CD4-positive, alpha-beta memory T cell (primary cell): Measurements from ENCODE around the gene OR5AP2. TPM values are rescaled to one million over a fixed set of nuclear protein-coding genes. Genes with fewer than 3 reads are reported as not detected.
"Not testable (repeated sequence)": the region's sequence is repeated elsewhere in the genome, so short reads cannot be mapped to it uniquely, and the experiment has no call there.

ENCODE experiments used
- CTCF ChIA-PET: fragments of 350-600 bp; sonication (Branson Sonifier 250); formaldehyde crosslinking; loops from one replicate; lab custom pipeline; 2021; ENCODE audit warnings: inconsistent platforms; ENCODE audit not compliant: partially characterized antibody; lab: Charles Lee
- POLR2A ChIA-PET: fragments of 350-600 bp; sonication (Branson Sonifier 250); formaldehyde crosslinking; loops from one replicate; lab custom pipeline; 2021; ENCODE audit not compliant: partially characterized antibody; lab: Charles Lee
- DNase-seq, 5 donors: peaks; one replicate each; pipeline versions ENCODE4 v3.0.0 to v3.0.0-alpha.2; 2020 to 2022; ENCODE audit warnings: mixed read lengths in 1 of 5
- H3K27ac ChIP-seq: one replicate; pipeline ENCODE4 v1.7.0; 2013; ENCODE audit warnings: low read depth, low read length
- H3K27me3 ChIP-seq: 2 replicates; pipeline ENCODE4 v1.7.0; 2013; ENCODE audit warnings: mild to moderate bottlenecking, low read length, moderate library complexity; ENCODE audit not compliant: insufficient read depth
- H3K36me3 ChIP-seq: 2 replicates; pipeline ENCODE4 v1.7.0; 2013; ENCODE audit warnings: mild to moderate bottlenecking, low read length, moderate library complexity; ENCODE audit not compliant: insufficient read depth
- H3K4me1 ChIP-seq: 2 replicates; pipeline ENCODE4 v1.7.0; 2013; ENCODE audit warnings: mild to moderate bottlenecking, low read length, moderate library complexity; ENCODE audit not compliant: insufficient read depth
- H3K4me3 ChIP-seq, 2 donors: one replicate each; pipeline ENCODE4 v1.7.0; 2013; ENCODE audit warnings: low read length in 2 of 2, mild to moderate bottlenecking in 1 of 2
- H3K9me3 ChIP-seq, 2 donors: one replicate each; pipeline ENCODE4 v1.7.0; 2013; ENCODE audit warnings: low read length in 2 of 2, control low read depth in 1 of 2; ENCODE audit not compliant: control insufficient read depth in 1 of 2
- H3K27ac Mint-ChIP-seq, 7 donors: one replicate each; pipeline ENCODE4 v1.8.0; 2020 to 2021; ENCODE audit warnings: mixed read lengths in 7 of 7, mild to moderate bottlenecking in 6 of 7, inconsistent platforms in 3 of 7, moderate library complexity in 3 of 7
- H3K27me3 Mint-ChIP-seq, 2 donors: one replicate each; pipeline ENCODE4 v1.8.0; 2020 to 2021; ENCODE audit warnings: mixed read lengths in 2 of 2
- H3K36me3 Mint-ChIP-seq, 2 donors: one replicate each; pipeline ENCODE4 v1.8.0; 2020 to 2021; ENCODE audit warnings: mixed read lengths in 2 of 2, inconsistent platforms in 1 of 2, mild to moderate bottlenecking in 1 of 2
- H3K4me1 Mint-ChIP-seq, 4 donors: one replicate each; pipeline ENCODE4 v1.8.0; 2020 to 2021; ENCODE audit warnings: mixed read lengths in 4 of 4, mild to moderate bottlenecking in 1 of 4
- H3K4me3 Mint-ChIP-seq, 8 donors: one replicate each; pipeline ENCODE4 v1.8.0; 2020 to 2021; ENCODE audit warnings: mixed read lengths in 8 of 8, mild to moderate bottlenecking in 7 of 8, moderate library complexity in 6 of 8, inconsistent platforms in 3 of 8
- H3K9me3 Mint-ChIP-seq, 8 donors: one replicate each; pipeline ENCODE4 v1.8.0; 2020 to 2021; ENCODE audit warnings: mixed read lengths in 8 of 8, mild to moderate bottlenecking in 5 of 8, inconsistent platforms in 3 of 8, moderate library complexity in 1 of 8
- intact Hi-C: fragments of 100-400 bp; cut with micrococcal nuclease; formaldehyde crosslinking; loops from one replicate; pipeline ENCODE4 v1.15.1; 2023
- polyA plus RNA-seq, 2 donors: library from polyadenylated mRNA; unstranded; fragments of 300-500 nt; fragmentation: Illumina TruSeq; gene quantifications; one replicate each; pipeline ENCODE4 v1.2.3, GENCODE V29; 2021
- total RNA-seq, 2 experiments: library from RNA; stranded (reverse); gene quantifications; one replicate each; pipeline ENCODE4 v1.2.3, GENCODE V29; 2021

OR5AP2 gene
- total and polyA plus RNA-seq, 4 experiments from 2014 or later, result not detected

DNA sequence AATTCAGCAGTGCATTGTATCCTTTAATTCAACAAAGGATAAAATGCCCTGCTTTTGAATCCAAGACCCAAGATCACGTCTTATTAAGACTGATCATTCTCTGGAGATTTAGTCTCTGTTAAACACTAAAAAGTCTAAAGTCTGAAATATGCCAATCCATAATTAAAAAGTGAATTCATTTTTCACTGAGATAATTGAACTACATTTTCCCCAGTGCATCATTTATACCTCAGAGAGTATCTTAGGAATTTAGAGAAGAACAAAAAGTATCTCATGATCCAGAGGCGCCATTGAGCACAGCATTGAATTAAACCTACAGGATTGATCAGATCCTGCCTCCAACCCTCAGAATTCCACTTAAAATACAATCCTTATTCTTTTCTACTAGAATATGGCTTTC lies 5.4 kb downstream of the OR5AP2 start:
- Mint-ChIP-seq H3K36me3 (no peaks in the 10 kb centered on the region), H3K9me3 (peaks cover 2 to 17% (median 5%) of the 10 kb centered on the region in 8 donors), H3K27me3 (no peaks in the 10 kb centered on the region), H3K4me3 (no peak overlapping the region), H3K4me1 (no peaks in the 10 kb centered on the region), H3K27ac (no peak overlapping the region)
- DNase-seq, result no peak
- ChIA-PET CTCF (no interaction called here), POLR2A (no interaction called here)
- Histone ChIP-seq H3K27me3 (no peaks in the 10 kb centered on the region), H3K9me3 (peaks cover 0 to 6% of the 10 kb centered on the region in 2 donors), H3K36me3 (no peaks in the 10 kb centered on the region), H3K4me1 (no peaks in the 10 kb centered on the region), H3K4me3 (no peak overlapping the region), H3K27ac (no peak overlapping the region)
- intact Hi-C loops, result no loop called here

DNA sequence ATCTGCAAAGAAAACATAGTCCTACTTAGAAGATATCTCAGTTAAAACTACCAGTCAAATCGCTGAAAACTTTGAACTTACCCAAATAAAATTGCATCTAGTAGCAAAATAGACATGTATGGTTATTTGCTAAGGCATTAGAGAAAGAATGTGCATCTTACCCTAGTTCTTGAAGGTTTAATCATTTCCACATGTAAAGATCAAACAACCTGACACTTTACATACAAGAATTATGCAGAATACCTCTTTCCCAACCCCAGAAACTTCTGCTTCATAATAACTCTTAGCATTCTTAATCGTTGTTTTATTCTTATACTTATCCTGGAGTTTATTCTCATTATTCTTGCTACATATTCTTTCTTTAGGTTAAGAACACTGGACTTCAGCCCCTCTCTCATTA lies 9.9 kb downstream of the OR5AP2 start:
- Mint-ChIP-seq H3K9me3 (peaks cover 0 to 22% (median 3%) of the 10 kb centered on the region in 8 donors), H3K27ac (no peak overlapping the region), H3K36me3 (no peaks in the 10 kb centered on the region), H3K4me1 (no peaks in the 10 kb centered on the region), H3K4me3 (no peak overlapping the region), H3K27me3 (no peaks in the 10 kb centered on the region)
- Histone ChIP-seq H3K36me3 (no peaks in the 10 kb centered on the region), H3K27me3 (no peaks in the 10 kb centered on the region), H3K27ac (no peak overlapping the region), H3K4me1 (no peaks in the 10 kb centered on the region), H3K9me3 (no peaks in the 10 kb centered on the region), H3K4me3 (no peak overlapping the region)
- no peak for DNase-seq
- ChIA-PET POLR2A (no interaction called here), CTCF (no interaction called here)
- intact Hi-C loops, result no loop called here

DNA sequence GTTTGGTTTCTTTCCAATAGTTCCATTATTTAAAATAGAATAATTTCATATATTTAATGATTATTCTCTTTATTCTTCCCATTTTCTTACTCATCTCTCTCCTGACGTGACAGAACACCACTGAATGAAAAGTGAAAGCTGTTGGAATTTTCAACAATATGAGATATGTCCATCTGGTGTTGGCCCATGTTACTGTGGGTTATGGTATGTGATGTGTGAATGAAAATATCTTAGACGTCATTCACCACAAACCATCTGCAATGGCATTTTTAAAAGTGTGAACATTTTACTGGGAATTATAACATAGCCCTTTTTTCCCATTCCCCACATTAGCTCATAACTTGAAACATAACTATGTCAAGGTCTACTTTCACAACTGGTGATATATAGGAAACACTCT lies 16.3 kb downstream of the OR5AP2 start:
- Mint-ChIP-seq H3K4me3 (no peak overlapping the region), H3K36me3 (no peaks in the 10 kb centered on the region), H3K9me3 (peaks cover 2 to 21% (median 4%) of the 10 kb centered on the region in 8 donors), H3K27me3 (no peaks in the 10 kb centered on the region), H3K27ac (no peak overlapping the region), H3K4me1 (no peaks in the 10 kb centered on the region)
- H3K4me1 ChIP-seq, result no peaks in the 10 kb centered on the region
- H3K4me3 ChIP-seq, result no peak overlapping the region
- no peaks in the 10 kb centered on the region for H3K9me3 ChIP-seq
- DNase-seq, result no peak
- H3K27ac ChIP-seq, result no peak overlapping the region
- ChIA-PET POLR2A (no interaction called here), CTCF (no interaction called here)
- no peaks in the 10 kb centered on the region for H3K27me3 ChIP-seq
- intact Hi-C loops, result no loop called here
- H3K36me3 ChIP-seq, result no peaks in the 10 kb centered on the region

DNA sequence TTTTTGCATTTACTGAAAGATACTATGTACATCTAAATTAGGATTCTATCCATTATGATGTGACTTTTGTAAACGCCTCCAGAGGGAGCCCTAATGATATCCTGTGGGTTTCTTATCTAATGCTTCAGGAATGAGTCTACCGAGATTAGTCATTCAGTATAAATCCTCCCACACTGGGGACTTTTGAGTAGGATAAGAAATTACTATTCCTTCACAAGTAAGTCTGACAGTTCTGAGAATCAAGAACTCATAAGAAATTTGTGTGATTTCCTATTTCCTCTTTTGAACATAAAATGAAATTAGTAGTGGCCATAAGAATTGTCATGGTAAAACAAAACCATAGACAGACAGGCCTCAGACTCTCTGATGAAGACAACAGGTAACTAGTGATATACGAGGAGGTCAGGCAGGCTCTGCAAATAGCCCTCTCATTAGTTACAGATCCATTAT lies 17.6 kb downstream of the OR5AP2 start:
- Histone ChIP-seq H3K27me3 (no peaks in the 10 kb centered on the region), H3K27ac (no peak overlapping the region), H3K4me3 (no peak overlapping the region), H3K4me1 (no peaks in the 10 kb centered on the region), H3K36me3 (no peaks in the 10 kb centered on the region), H3K9me3 (no peaks in the 10 kb centered on the region)
- Mint-ChIP-seq H3K27me3 (no peaks in the 10 kb centered on the region), H3K9me3 (peaks cover 3 to 20% (median 8%) of the 10 kb centered on the region in 8 donors), H3K27ac (no peak overlapping the region), H3K4me1 (no peaks in the 10 kb centered on the region), H3K36me3 (no peaks in the 10 kb centered on the region), H3K4me3 (no peak overlapping the region)
- ChIA-PET CTCF (no interaction called here), POLR2A (no interaction called here)
- intact Hi-C loops, result no loop called here
- DNase-seq, result no peak

DNA sequence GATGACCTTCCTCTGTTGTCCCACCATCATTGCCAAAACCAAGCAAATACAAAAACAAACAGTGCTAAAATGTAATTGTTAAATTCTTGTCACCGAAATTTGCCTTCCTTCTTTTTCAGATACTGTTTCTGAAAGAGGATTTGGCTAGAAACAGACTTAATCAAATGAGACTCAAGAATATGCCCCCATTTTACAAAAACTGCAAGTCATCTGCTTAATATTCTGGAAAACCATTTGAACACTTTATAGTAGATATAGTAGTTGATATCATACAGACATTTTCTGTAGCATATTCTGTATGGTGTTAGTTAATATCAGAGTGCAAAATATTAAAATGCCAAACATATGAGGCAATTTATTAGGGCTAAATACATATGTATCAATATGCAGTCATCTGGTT lies 31.1 kb downstream of the OR5AP2 start:
- intact Hi-C loops, result no loop called here
- CTCF ChIA-PET, result no interaction called here

DNA sequence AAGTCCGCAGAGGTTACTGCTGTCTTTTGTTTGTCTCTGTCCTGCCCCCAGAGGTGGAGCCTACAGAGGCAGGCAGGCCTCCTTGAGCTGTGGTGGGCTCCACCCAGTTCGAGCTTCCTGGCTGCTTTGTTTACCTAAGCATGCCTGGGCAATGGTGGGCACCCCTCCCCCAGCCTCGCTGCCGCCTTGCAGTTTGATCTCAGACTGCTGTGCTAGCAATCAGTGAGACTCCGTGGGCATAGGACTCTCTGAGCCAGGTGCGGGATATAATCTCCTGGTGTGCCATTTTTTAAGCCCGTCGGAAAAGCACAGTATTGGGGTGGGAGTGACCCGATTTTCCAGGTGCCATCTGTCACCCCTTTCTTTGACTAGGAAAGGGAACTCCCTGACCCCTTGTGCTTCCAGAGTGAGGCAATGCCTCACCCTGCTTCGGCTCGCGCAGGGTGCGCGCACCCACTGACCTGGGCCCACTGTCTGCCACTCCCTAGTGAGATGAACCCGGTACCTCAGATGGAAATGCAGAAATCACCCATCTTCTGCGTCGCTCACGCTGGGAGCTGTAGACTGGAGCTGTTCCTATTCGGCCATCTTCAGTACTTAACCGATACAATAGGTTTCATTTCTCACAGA lies 50.0 kb downstream of the OR5AP2 start:
- H3K27ac Mint-ChIP-seq, H3K4me3 ChIP-seq, H3K4me1 ChIP-seq, H3K36me3 Mint-ChIP-seq, H3K4me3 Mint-ChIP-seq, H3K36me3 ChIP-seq, H3K4me1 Mint-ChIP-seq, H3K27me3 Mint-ChIP-seq, CTCF ChIA-PET, H3K9me3 ChIP-seq, intact Hi-C loops, H3K27me3 ChIP-seq, POLR2A ChIA-PET, H3K27ac ChIP-seq, DNase-seq: not testable (repeated sequence)
- H3K9me3 Mint-ChIP-seq, result peaks cover 0 to 18% (median 6%) of the 10 kb centered on the region in 8 donors

More for the DNA sequence above, 31.1 kb downstream of the OR5AP2 start:
- H3K27me3 ChIP-seq, result no peaks in the 10 kb centered on the region
- peaks cover 0 to 9% (median 4%) of the 10 kb centered on the region in 8 donors for H3K9me3 Mint-ChIP-seq
- H3K27ac ChIP-seq, result no peak overlapping the region
- no peaks in the 10 kb centered on the region for H3K27me3 Mint-ChIP-seq
- H3K36me3 Mint-ChIP-seq, result no peaks in the 10 kb centered on the region
- no peak for DNase-seq
- no peaks in the 10 kb centered on the region for H3K36me3 ChIP-seq
- POLR2A ChIA-PET, result no interaction called here
- no peak overlapping the region for H3K4me3 Mint-ChIP-seq
- H3K4me1 Mint-ChIP-seq, result no peaks in the 10 kb centered on the region
- no peaks in the 10 kb centered on the region for H3K9me3 ChIP-seq
- H3K27ac Mint-ChIP-seq, result no peak overlapping the region
- no peak overlapping the region for H3K4me3 ChIP-seq
- H3K4me1 ChIP-seq, result no peaks in the 10 kb centered on the region
